WTC11 (cell line): Measurements from ENCODE around the gene FOXP1. TPM values are rescaled to one million over a fixed set of nuclear protein-coding genes. Genes with fewer than 3 reads are reported as not detected.
A peak's percentile ranks its signal among the peaks of the same experiment; 100 is the strongest.

Source experiments
- ATAC-seq: fragments of 200-7000 bp; cut with Tn5 transposase; 2 replicates; pipeline ENCODE4 v1.10.0; 2021; ENCODE audit warnings: mild to moderate bottlenecking, moderate library complexity
- CTCF ChIA-PET: fragments of 300-600 bp; sonication (Branson Sonifier 250); formaldehyde crosslinking; loops from one replicate; lab custom pipeline; 2021; ENCODE audit warnings: antibody characterized with exemption; lab: Charles Lee
- POLR2A ChIA-PET: fragments of 350-600 bp; sonication (Branson Sonifier 250); formaldehyde crosslinking; loops from one replicate; lab custom pipeline; 2021; ENCODE audit warnings: antibody characterized with exemption; lab: Charles Lee
- DNase-seq: peaks from one replicate; pipeline ENCODE4 v3.0.0; 2021; ENCODE audit warnings: low spot score
- H3K27ac Mint-ChIP-seq: 2 replicates; pipeline ENCODE4 v1.8.0; 2021; ENCODE audit warnings: mixed read lengths
- H3K27me3 Mint-ChIP-seq: 2 replicates; pipeline ENCODE4 v1.8.0; 2021; ENCODE audit warnings: low read depth, mild to moderate bottlenecking, moderate library complexity, mixed read lengths
- H3K36me3 Mint-ChIP-seq: 2 replicates; pipeline ENCODE4 v1.8.0; 2021; ENCODE audit warnings: mixed read lengths
- H3K4me1 Mint-ChIP-seq: 2 replicates; pipeline ENCODE4 v1.8.0; 2022; ENCODE audit warnings: mixed read lengths
- H3K4me3 Mint-ChIP-seq: 2 replicates; pipeline ENCODE4 v1.8.0; 2021; ENCODE audit warnings: mild to moderate bottlenecking, moderate library complexity, mixed read lengths
- H3K9me3 Mint-ChIP-seq: 2 replicates; pipeline ENCODE4 v1.8.0; 2021; ENCODE audit warnings: mixed read lengths
- EMX1 ChIP-seq: fragments of 250-450 bp; sonication (Bioruptor Pico); IDR thresholded peaks from 2 replicates; pipeline ENCODE4 v1.8.0; 2021; ENCODE audit warnings: mild to moderate bottlenecking
- FOXJ3 ChIP-seq: sonication (generic); formaldehyde crosslinking; IDR thresholded peaks from 2 replicates; pipeline ENCODE4 v1.9.0; 2021; ENCODE audit warnings: missing genetic modification reagents, mild to moderate bottlenecking, borderline replicate concordance
- FOXP1 ChIP-seq: sonication (generic); formaldehyde crosslinking; IDR thresholded peaks from 2 replicates; pipeline ENCODE4 v1.8.0; 2022; ENCODE audit warnings: missing genetic modification reagents, mild to moderate bottlenecking, moderate library complexity, borderline replicate concordance
- GABPB1 ChIP-seq: sonication (generic); formaldehyde crosslinking; IDR thresholded peaks from 2 replicates; pipeline ENCODE4 v1.8.1; 2023; ENCODE audit warnings: mild to moderate bottlenecking, missing genetic modification reagents
- HMGXB4 ChIP-seq: sonication (generic); formaldehyde crosslinking; IDR thresholded peaks from 2 replicates; pipeline ENCODE4 v1.8.1; 2023; ENCODE audit warnings: mild to moderate bottlenecking, moderate library complexity, missing genetic modification reagents
- JUN ChIP-seq: sonication (generic); formaldehyde crosslinking; IDR thresholded peaks from 2 replicates; pipeline ENCODE4 v1.8.0; 2023; ENCODE audit warnings: mild to moderate bottlenecking, missing genetic modification reagents
- MAX ChIP-seq: sonication (generic); formaldehyde crosslinking; IDR thresholded peaks from 2 replicates; pipeline ENCODE4 v1.8.0; 2022; ENCODE audit warnings: mild to moderate bottlenecking, missing genetic modification reagents
- MXD4 ChIP-seq: fragments of 250-450 bp; sonication (Bioruptor Pico); IDR thresholded peaks from 2 replicates; pipeline ENCODE4 v1.8.0; 2021; ENCODE audit warnings: mild to moderate bottlenecking, moderate library complexity, borderline replicate concordance
- MYBL2 ChIP-seq: sonication (generic); formaldehyde crosslinking; IDR thresholded peaks from 2 replicates; pipeline ENCODE4 v1.8.1; 2023; ENCODE audit warnings: mild to moderate bottlenecking, moderate library complexity, missing genetic modification reagents
- NR2C2 ChIP-seq: sonication (generic); formaldehyde crosslinking; IDR thresholded peaks from 2 replicates; pipeline ENCODE4 v1.8.0; 2022; ENCODE audit warnings: mild to moderate bottlenecking, missing genetic modification reagents
- OVOL2 ChIP-seq: fragments of 250-450 bp; sonication (Bioruptor Pico); IDR thresholded peaks from 2 replicates; pipeline ENCODE4 v1.9.0; 2021; ENCODE audit warnings: mild to moderate bottlenecking, borderline replicate concordance
- RORB ChIP-seq: fragments of 250-450 bp; sonication (Bioruptor Pico); IDR thresholded peaks from 2 replicates; pipeline ENCODE4 v1.9.0; 2021; ENCODE audit warnings: mild to moderate bottlenecking
- TCF7 ChIP-seq: sonication (generic); formaldehyde crosslinking; IDR thresholded peaks from 2 replicates; pipeline ENCODE4 v1.8.0; 2022; ENCODE audit warnings: mild to moderate bottlenecking, low read depth, missing genetic modification reagents, moderate library complexity
- ZBTB21 ChIP-seq: sonication (generic); formaldehyde crosslinking; IDR thresholded peaks from 2 replicates; pipeline ENCODE4 v1.8.1; 2023; ENCODE audit warnings: mild to moderate bottlenecking, missing genetic modification reagents, borderline replicate concordance
- ZNF121 ChIP-seq: sonication (generic); formaldehyde crosslinking; IDR thresholded peaks from 2 replicates; pipeline ENCODE4 v1.8.0; 2023; ENCODE audit warnings: missing genetic modification reagents
- ZNF219 ChIP-seq: sonication (generic); formaldehyde crosslinking; IDR thresholded peaks from 2 replicates; pipeline ENCODE4 v1.8.0; 2023; ENCODE audit warnings: missing genetic modification reagents, mild to moderate bottlenecking, borderline replicate concordance
- ZNF416 ChIP-seq: fragments of 250-450 bp; sonication (Bioruptor Pico); IDR thresholded peaks from 2 replicates; pipeline ENCODE4 v1.9.0; 2021; ENCODE audit warnings: mild to moderate bottlenecking, inconsistent platforms
- ZNF512 ChIP-seq: sonication (generic); formaldehyde crosslinking; IDR thresholded peaks from 2 replicates; pipeline ENCODE4 v1.8.1; 2022; ENCODE audit warnings: missing genetic modification reagents, borderline replicate concordance
- total RNA-seq: library from RNA; stranded (reverse); gene quantifications from 3 replicates; pipeline ENCODE4 v1.2.3, GENCODE V29; 2021
- TF ChIP-seq, protein P1 (sequence below): fragments of 200-600 bp; IDR thresholded peaks from 2 replicates; pipeline ENCODE4 v1.8.0; 2022; ENCODE audit warnings: antibody characterized with exemption
- TF ChIP-seq, protein P2 (sequence below): fragments of 250-450 bp; sonication (Bioruptor Pico); IDR thresholded peaks from 2 replicates; pipeline ENCODE4 v1.9.0; 2021; ENCODE audit warnings: mild to moderate bottlenecking, borderline replicate concordance

Gene FOXP1
- total RNA-seq, 1 experiment from 2014 or later, result 25.8 TPM

- Mint-ChIP-seq H3K4me1 (peaks cover 99% of the 10 kb centered on the region), H3K9me3 (no peaks in the 10 kb centered on the region), H3K36me3 (no peaks in the 10 kb centered on the region), H3K4me3 (no peak overlapping the region), H3K27me3 (no peaks in the 10 kb centered on the region), H3K27ac (peak overlapping the region; percentile 34; the same call in 1 of the 2 replicates)
- DNase-seq (no peak), ATAC-seq (no peak)
- POLR2A ChIA-PET, result no interaction called here
- CTCF ChIA-PET, result interaction anchor here (1.4 kb wide), 1 partner anchor 33 kb away, joined by 3 read pairs; no protein-coding TSS in a partner anchor
- TF ChIP-seq GABPB1 (CRISPR knock-in tag), result 0 out of 2 replicates have a peak, but pooled peaks have one; percentile 26
- TF ChIP-seq EMX1, result no peak
Measured at GRCh38 chr3:71055257-71056001, 528.1 kb downstream of the FOXP1 start.

DNA sequence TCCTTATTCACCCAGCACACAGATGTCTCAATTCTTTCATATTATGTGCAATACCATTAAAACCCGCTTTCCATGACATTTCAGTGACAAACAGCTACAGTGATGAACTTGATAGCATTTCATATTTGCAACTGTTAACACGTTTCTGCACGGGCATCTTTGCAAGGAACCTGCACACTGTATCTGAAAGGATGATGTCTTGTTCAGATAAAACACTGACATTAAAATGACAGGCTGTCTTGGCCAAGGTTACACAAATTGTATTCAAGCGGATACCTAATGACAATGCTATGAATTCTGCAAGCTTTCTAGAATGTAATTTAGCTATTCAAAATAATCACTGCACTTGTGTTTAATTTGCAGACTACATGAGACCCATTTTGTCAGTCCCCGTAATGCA is 529.2 kb downstream of the FOXP1 start:
- Mint-ChIP-seq H3K4me1 (peaks cover 99% of the 10 kb centered on the region), H3K27ac (no peak overlapping the region), H3K9me3 (no peaks in the 10 kb centered on the region), H3K36me3 (no peaks in the 10 kb centered on the region), H3K4me3 (no peak overlapping the region), H3K27me3 (no peaks in the 10 kb centered on the region)
- ATAC-seq (no peak), DNase-seq (no peak)
- ChIA-PET POLR2A (no interaction called here), CTCF (no interaction called here)
- TF ChIP-seq MYBL2 (CRISPR knock-in tag) (no peak), OVOL2 (CRISPR knock-in tag) (no peak), JUN (no peak), MAX (no peak), ZNF121 (no peak), FOXP1 (CRISPR knock-in tag) (no peak), ZNF416 (CRISPR knock-in tag) (no peak), TCF7 (CRISPR knock-in tag) (no peak), MXD4 (CRISPR knock-in tag) (no peak), HMGXB4 (CRISPR knock-in tag) (no peak), ZNF512 (CRISPR knock-in tag) (no peak), NR2C2 (CRISPR knock-in tag) (no peak), FOXJ3 (CRISPR knock-in tag) (no peak), ZNF219 (CRISPR knock-in tag) (no peak), ZBTB21 (CRISPR knock-in tag) (no peak), RORB (CRISPR knock-in tag) (no peak)
- TF ChIP-seq, protein P1, sequence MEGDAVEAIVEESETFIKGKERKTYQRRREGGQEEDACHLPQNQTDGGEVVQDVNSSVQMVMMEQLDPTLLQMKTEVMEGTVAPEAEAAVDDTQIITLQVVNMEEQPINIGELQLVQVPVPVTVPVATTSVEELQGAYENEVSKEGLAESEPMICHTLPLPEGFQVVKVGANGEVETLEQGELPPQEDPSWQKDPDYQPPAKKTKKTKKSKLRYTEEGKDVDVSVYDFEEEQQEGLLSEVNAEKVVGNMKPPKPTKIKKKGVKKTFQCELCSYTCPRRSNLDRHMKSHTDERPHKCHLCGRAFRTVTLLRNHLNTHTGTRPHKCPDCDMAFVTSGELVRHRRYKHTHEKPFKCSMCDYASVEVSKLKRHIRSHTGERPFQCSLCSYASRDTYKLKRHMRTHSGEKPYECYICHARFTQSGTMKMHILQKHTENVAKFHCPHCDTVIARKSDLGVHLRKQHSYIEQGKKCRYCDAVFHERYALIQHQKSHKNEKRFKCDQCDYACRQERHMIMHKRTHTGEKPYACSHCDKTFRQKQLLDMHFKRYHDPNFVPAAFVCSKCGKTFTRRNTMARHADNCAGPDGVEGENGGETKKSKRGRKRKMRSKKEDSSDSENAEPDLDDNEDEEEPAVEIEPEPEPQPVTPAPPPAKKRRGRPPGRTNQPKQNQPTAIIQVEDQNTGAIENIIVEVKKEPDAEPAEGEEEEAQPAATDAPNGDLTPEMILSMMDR, result no peak
- TF ChIP-seq, protein P2, sequence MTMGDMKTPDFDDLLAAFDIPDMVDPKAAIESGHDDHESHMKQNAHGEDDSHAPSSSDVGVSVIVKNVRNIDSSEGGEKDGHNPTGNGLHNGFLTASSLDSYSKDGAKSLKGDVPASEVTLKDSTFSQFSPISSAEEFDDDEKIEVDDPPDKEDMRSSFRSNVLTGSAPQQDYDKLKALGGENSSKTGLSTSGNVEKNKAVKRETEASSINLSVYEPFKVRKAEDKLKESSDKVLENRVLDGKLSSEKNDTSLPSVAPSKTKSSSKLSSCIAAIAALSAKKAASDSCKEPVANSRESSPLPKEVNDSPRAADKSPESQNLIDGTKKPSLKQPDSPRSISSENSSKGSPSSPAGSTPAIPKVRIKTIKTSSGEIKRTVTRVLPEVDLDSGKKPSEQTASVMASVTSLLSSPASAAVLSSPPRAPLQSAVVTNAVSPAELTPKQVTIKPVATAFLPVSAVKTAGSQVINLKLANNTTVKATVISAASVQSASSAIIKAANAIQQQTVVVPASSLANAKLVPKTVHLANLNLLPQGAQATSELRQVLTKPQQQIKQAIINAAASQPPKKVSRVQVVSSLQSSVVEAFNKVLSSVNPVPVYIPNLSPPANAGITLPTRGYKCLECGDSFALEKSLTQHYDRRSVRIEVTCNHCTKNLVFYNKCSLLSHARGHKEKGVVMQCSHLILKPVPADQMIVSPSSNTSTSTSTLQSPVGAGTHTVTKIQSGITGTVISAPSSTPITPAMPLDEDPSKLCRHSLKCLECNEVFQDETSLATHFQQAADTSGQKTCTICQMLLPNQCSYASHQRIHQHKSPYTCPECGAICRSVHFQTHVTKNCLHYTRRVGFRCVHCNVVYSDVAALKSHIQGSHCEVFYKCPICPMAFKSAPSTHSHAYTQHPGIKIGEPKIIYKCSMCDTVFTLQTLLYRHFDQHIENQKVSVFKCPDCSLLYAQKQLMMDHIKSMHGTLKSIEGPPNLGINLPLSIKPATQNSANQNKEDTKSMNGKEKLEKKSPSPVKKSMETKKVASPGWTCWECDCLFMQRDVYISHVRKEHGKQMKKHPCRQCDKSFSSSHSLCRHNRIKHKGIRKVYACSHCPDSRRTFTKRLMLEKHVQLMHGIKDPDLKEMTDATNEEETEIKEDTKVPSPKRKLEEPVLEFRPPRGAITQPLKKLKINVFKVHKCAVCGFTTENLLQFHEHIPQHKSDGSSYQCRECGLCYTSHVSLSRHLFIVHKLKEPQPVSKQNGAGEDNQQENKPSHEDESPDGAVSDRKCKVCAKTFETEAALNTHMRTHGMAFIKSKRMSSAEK, result no peak
